ENCODE results near the gene OR1N1. TPM values are rescaled to one million over a fixed set of nuclear protein-coding genes. Genes with fewer than 3 reads are reported as not detected.

The OR1N1 gene, protein sequence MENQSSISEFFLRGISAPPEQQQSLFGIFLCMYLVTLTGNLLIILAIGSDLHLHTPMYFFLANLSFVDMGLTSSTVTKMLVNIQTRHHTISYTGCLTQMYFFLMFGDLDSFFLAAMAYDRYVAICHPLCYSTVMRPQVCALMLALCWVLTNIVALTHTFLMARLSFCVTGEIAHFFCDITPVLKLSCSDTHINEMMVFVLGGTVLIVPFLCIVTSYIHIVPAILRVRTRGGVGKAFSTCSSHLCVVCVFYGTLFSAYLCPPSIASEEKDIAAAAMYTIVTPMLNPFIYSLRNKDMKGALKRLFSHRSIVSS
- not detected in 3 replicates for total RNA-seq

DNA sequence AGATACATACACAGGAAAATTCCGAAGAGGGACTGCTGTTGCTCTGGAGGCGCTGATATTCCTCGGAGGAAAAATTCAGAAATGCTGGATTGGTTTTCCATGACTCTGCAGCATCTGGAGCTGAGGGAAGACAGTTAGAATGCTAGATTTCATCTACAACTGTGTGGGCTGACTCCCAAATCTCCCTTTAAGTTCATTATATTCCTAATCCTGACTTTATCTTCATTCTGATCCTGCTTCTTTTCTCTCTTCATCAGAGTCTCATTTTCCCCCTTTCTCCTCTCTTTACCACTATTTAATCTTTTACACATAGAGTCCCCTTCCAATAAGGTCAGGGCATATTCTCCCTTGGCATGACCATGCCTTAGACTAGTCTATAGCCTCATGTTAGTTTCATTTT lies at the start of gene OR1N1:
TSS of gene OR1N1 (minus strand) at position 101 of the 400 bp plus-strand sequence. CDS start at position 101, 0 bp downstream.
- no peaks in the 10 kb centered on the region for H3K4me1 Mint-ChIP-seq
- TF ChIP-seq, protein P1, sequence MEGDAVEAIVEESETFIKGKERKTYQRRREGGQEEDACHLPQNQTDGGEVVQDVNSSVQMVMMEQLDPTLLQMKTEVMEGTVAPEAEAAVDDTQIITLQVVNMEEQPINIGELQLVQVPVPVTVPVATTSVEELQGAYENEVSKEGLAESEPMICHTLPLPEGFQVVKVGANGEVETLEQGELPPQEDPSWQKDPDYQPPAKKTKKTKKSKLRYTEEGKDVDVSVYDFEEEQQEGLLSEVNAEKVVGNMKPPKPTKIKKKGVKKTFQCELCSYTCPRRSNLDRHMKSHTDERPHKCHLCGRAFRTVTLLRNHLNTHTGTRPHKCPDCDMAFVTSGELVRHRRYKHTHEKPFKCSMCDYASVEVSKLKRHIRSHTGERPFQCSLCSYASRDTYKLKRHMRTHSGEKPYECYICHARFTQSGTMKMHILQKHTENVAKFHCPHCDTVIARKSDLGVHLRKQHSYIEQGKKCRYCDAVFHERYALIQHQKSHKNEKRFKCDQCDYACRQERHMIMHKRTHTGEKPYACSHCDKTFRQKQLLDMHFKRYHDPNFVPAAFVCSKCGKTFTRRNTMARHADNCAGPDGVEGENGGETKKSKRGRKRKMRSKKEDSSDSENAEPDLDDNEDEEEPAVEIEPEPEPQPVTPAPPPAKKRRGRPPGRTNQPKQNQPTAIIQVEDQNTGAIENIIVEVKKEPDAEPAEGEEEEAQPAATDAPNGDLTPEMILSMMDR (IDR thresholded peaks at IDR 0.05; ENCODE audit: unreplicated experiment) = no peak
- H3K36me3 Mint-ChIP-seq = peaks cover 2% of the 10 kb centered on the region
- H3K27ac Mint-ChIP-seq = no peak within 1 kb of the TSS
- H3K4me3 Mint-ChIP-seq = no peak within 1 kb of the TSS
- H3K27me3 Mint-ChIP-seq (ENCODE audit: low read depth) = no peaks in the 10 kb centered on the region
- H3K9me3 Mint-ChIP-seq = peaks cover 84% of the 10 kb centered on the region
- DNase-seq (ENCODE audit: low spot score in 2 of 2, unreplicated experiment in 2 of 2) = no peak

DNA sequence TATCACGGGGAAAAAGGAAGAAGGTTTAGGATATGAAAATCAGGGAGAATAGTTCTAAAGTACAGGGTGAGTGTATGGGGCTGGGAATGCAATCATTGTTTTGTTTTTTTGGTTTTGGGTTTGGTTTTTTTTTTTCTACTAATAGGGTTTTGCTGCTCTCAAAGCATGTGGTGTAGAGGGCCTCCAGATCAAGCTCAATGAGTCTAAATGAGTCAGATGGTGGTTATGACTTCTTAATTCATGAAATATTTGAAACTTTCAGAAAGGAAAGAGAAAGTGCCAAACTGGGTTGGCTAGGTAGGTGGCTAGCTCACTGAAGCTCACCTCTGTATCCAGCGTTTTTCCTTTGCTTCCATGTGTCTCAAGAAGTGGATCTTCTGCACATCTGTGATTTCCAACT lies 45.4 kb upstream of the OR1N1 start:
- Mint-ChIP-seq H3K4me1 (no peaks in the 10 kb centered on the region), H3K27me3 (ENCODE audit: low read depth) (no peaks in the 10 kb centered on the region), H3K27ac (no peak overlapping the region), H3K36me3 (no peaks in the 10 kb centered on the region), H3K9me3 (peaks cover 78% of the 10 kb centered on the region), H3K4me3 (no peak overlapping the region)
- no peak for DNase-seq (ENCODE audit: low spot score in 2 of 2, unreplicated experiment in 2 of 2)
- TF ChIP-seq, protein P1 (IDR thresholded peaks at IDR 0.05; ENCODE audit: unreplicated experiment) = no peak

DNA sequence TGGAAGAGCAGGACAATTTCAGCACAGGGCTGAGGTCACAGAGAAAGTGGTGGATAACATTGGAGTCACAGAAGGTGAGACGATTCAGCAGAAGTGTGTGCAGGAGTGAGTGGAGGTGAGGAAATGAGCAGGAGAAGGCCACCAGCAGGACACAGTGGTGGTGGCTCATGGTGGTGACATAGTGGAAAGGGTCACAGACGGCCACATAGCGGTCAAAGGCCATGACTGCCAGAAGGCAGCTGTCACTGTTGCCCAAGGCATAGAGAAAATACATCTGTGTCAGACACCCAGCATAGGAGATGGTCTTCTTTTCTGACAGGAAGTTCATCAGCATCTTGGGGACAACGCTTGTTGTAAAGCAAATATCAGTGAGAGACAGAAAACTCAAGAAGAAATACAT lies 40.8 kb upstream of the OR1N1 start:
- DNase-seq (ENCODE audit: low spot score in 2 of 2, unreplicated experiment in 2 of 2) = no peak
- Mint-ChIP-seq H3K27ac (no peak overlapping the region), H3K27me3 (ENCODE audit: low read depth) (no peaks in the 10 kb centered on the region), H3K4me3 (no peak overlapping the region), H3K4me1 (no peaks in the 10 kb centered on the region), H3K9me3 (peaks cover 71% of the 10 kb centered on the region), H3K36me3 (no peaks in the 10 kb centered on the region)
- TF ChIP-seq, protein P1 (IDR thresholded peaks at IDR 0.05; ENCODE audit: unreplicated experiment) = no peak

DNA sequence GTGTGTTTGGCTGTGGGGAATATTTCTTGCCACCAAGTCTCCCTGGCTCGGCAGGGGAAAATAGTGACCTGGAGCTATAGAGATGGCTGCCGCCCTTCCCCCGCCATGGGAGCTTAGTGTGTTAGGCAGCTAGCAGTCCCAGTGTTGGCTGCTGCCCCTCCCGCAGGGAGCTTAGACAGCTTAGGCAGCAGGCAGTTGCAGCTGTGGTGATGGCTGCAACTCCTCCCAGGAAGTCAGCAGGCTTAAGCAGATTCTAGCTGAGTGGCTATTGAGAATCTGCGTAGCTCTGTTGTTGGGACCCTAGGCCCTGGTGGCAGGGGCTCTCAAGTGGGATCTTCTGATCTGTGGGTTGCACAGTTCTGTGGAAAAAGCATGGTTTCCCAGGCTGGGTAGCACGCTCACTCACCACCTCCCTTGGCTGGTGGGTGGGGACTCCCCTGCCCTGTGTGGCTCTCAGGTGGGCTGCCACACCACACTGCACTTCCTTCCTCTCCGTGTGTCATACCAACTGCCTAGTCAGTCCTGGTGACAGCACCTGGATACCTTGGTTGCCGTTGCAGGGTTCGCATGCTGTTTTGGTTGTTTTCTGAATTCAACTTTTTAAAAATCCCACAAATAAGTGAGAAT lies 35.2 kb upstream of the OR1N1 start:
- H3K9me3 Mint-ChIP-seq = peaks cover 65% of the 10 kb centered on the region
- DNase-seq (ENCODE audit: low spot score in 2 of 2, unreplicated experiment in 2 of 2) = no peak
- no peaks in the 10 kb centered on the region for H3K36me3 Mint-ChIP-seq
- no peaks in the 10 kb centered on the region for H3K4me1 Mint-ChIP-seq
- no peak overlapping the region for H3K27ac Mint-ChIP-seq
- no peak overlapping the region for H3K4me3 Mint-ChIP-seq
- no peaks in the 10 kb centered on the region for H3K27me3 Mint-ChIP-seq (ENCODE audit: low read depth)
- TF ChIP-seq, protein P1 (IDR thresholded peaks at IDR 0.05; ENCODE audit: unreplicated experiment) = no peak

DNA sequence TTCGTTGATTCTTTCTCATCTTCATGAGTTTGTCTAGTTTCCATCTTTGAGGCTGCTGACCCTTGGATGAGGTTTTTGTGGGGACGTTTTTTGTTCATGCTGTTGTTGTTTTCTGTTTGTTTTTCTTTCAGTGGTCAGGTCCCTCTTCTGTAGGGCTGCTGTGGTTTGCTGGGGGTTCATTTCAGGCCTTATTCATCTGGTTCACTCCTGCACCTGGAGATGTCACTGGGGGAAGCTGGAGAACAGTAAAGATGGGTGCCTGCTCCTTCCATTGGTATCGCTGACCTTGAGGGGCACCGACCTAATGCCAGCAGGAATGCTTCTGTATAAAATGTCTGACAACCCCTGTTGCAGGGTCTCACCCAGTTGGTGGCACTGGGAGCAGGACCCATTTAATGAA lies 34.4 kb upstream of the OR1N1 start:
- no peaks in the 10 kb centered on the region for H3K4me1 Mint-ChIP-seq
- no peak overlapping the region for H3K4me3 Mint-ChIP-seq
- H3K27me3 Mint-ChIP-seq (ENCODE audit: low read depth) = no peaks in the 10 kb centered on the region
- peaks cover 61% of the 10 kb centered on the region for H3K9me3 Mint-ChIP-seq
- DNase-seq (ENCODE audit: low spot score in 2 of 2, unreplicated experiment in 2 of 2) = no peak
- H3K27ac Mint-ChIP-seq = no peak overlapping the region
- TF ChIP-seq, protein P1 (IDR thresholded peaks at IDR 0.05; ENCODE audit: unreplicated experiment) = no peak
- no peaks in the 10 kb centered on the region for H3K36me3 Mint-ChIP-seq

All from mesothelial cell of epicardium (in vitro differentiated cells).